Fibroblast of lung (primary cell): Measurements from ENCODE around the gene OTOGL. TPM values are rescaled to one million over a fixed set of nuclear protein-coding genes. Genes with fewer than 3 reads are reported as not detected.

ENCODE experiments used
- DNase-seq, 2 donors: peaks; one replicate each; pipeline versions ENCODE4 v3.0.0 to v3.0.0-alpha.2; 2010; ENCODE audit warnings: low read depth in 2 of 2
- H2AFZ ChIP-seq: 2 replicates; pipeline ENCODE4 v1.5.1; 2012; ENCODE audit warnings: low read length, control low read depth, inconsistent platforms
- H3K27ac ChIP-seq: 2 replicates; pipeline ENCODE4 v1.5.1; 2011; ENCODE audit warnings: low read length, control low read depth; ENCODE audit not compliant: insufficient read depth
- H3K27me3 ChIP-seq: 2 replicates; pipeline ENCODE4 v1.5.1; 2011; ENCODE audit warnings: mild to moderate bottlenecking, low read length; ENCODE audit not compliant: control insufficient read depth, insufficient read depth
- H3K36me3 ChIP-seq: 2 replicates; pipeline ENCODE4 v1.5.1; 2011; ENCODE audit warnings: low read length; ENCODE audit not compliant: control insufficient read depth, insufficient read depth
- H3K4me1 ChIP-seq: 2 replicates; pipeline ENCODE4 v1.5.1; 2011; ENCODE audit warnings: low read length; ENCODE audit not compliant: control insufficient read depth, insufficient read depth; ENCODE audit errors: extremely low read depth
- H3K4me2 ChIP-seq: 2 replicates; pipeline ENCODE4 v1.5.1; 2011; ENCODE audit warnings: low read length, control low read depth; ENCODE audit not compliant: insufficient read depth; ENCODE audit errors: extremely low read depth
- H3K4me3 ChIP-seq, 4 experiments: fragments of 200-600 bp in 1 of 4; sonication (generic) in 1 of 4; replicated peaks in 1 of 4; 2 replicates each; pipeline ENCODE4 v1.5.1; 2011 to 2016; ENCODE audit warnings: low read length in 4 of 4, low read depth in 3 of 4, mild to moderate bottlenecking in 3 of 4, control low read depth in 2 of 4, inconsistent platforms in 1 of 4, mixed read lengths in 1 of 4; ENCODE audit not compliant: insufficient read depth in 1 of 4; ENCODE audit errors: control extremely low read depth in 1 of 4
- H3K79me2 ChIP-seq: 2 replicates; pipeline ENCODE4 v1.5.1; 2012; ENCODE audit warnings: mild to moderate bottlenecking, low read length, inconsistent platforms; ENCODE audit not compliant: control insufficient read depth, insufficient read depth
- H3K9ac ChIP-seq: 2 replicates; pipeline ENCODE4 v1.5.1; 2011; ENCODE audit warnings: mild to moderate bottlenecking, low read length, control low read depth; ENCODE audit not compliant: insufficient read depth
- H3K9me3 ChIP-seq: 2 replicates; pipeline ENCODE4 v1.5.1; 2012; ENCODE audit warnings: low read depth, low read length; ENCODE audit not compliant: control insufficient read depth, insufficient read depth
- H4K20me1 ChIP-seq: 2 replicates; pipeline ENCODE4 v1.5.1; 2011; ENCODE audit warnings: low read length; ENCODE audit not compliant: control insufficient read depth, insufficient read depth; ENCODE audit errors: extremely low read depth
- CTCF ChIP-seq, 2 donors: IDR thresholded peaks in 1 of 2; conservative IDR thresholded peaks in 1 of 2; 1 replicate in 1 of 2; 2 replicates in 1 of 2; pipeline ENCODE4 v1.5.1; 2011 to 2012; ENCODE audit warnings: low read length in 2 of 2, control low read depth in 1 of 2, inconsistent platforms in 1 of 2, low read depth in 1 of 2, mild to moderate bottlenecking in 1 of 2
- EZH2 ChIP-seq: IDR thresholded peaks from 2 replicates; pipeline ENCODE4 v1.5.1; 2012; ENCODE audit warnings: low read length, control low read depth, mild to moderate bottlenecking; ENCODE audit errors: missing control alignments
- polyA plus RNA-seq, 2 donors: library from polyadenylated mRNA; depleted of rRNA in 1 of 2; stranded (reverse) in 1 of 2; unstranded in 1 of 2; fragments of >200 nt; gene quantifications; 2 replicates each; pipeline ENCODE4 v1.2.1, GENCODE V29; 2011 to 2012; ENCODE audit warnings: missing spikeins in 1 of 2
- total RNA-seq: library from RNA; depleted of rRNA; stranded (reverse); fragments of >200 nt; gene quantifications from 2 replicates; pipeline ENCODE4 v1.2.1, GENCODE V29; 2014

OTOGL gene
- total and polyA plus RNA-seq, 2 donors (not counting 1 experiment from before 2014, with no cell fraction given): 0.15 to 0.17 TPM

- Histone ChIP-seq H3K27ac (no peak overlapping the region), H4K20me1 (no peaks in the 10 kb centered on the region), H3K9ac (no peak overlapping the region), H3K4me2 (no peak overlapping the region), H3K27me3 (no peaks in the 10 kb centered on the region), H2AFZ (no peak overlapping the region), H3K9me3 (no peaks in the 10 kb centered on the region), H3K79me2 (no peaks in the 10 kb centered on the region), H3K36me3 (no peaks in the 10 kb centered on the region), H3K4me1 (no peaks in the 10 kb centered on the region), H3K4me3 (no peak overlapping the region)
- no peak for DNase-seq
- TF ChIP-seq CTCF (conservative IDR thresholded peaks at IDR 0.05 in 1 of 2, IDR thresholded peaks at IDR 0.05 in 1 of 2; ENCODE audit: low read depth in 1 of 2, low read length in 2 of 2) (no peak), EZH2 (no peak)
Observed at GRCh38 chr12:80291108-80291754, 191.9 kb downstream of the OTOGL start.

GRCh38 chr12:80293347-80293746 is 194.0 kb downstream of the OTOGL start:
- Histone ChIP-seq H3K9ac (no peak overlapping the region), H3K4me1 (no peaks in the 10 kb centered on the region), H3K27me3 (no peaks in the 10 kb centered on the region), H3K4me2 (no peak overlapping the region), H3K79me2 (no peaks in the 10 kb centered on the region), H4K20me1 (no peaks in the 10 kb centered on the region), H3K36me3 (no peaks in the 10 kb centered on the region), H2AFZ (no peak overlapping the region), H3K27ac (no peak overlapping the region), H3K4me3 (no peak overlapping the region), H3K9me3 (no peaks in the 10 kb centered on the region)
- no peak for DNase-seq
- no peak for TF ChIP-seq CTCF (conservative IDR thresholded peaks at IDR 0.05 in 1 of 2, IDR thresholded peaks at IDR 0.05 in 1 of 2; ENCODE audit: low read depth in 1 of 2, low read length in 2 of 2)
- no peak for TF ChIP-seq EZH2

- Histone ChIP-seq H3K4me1 (no peaks in the 10 kb centered on the region), H3K79me2 (no peaks in the 10 kb centered on the region), H3K4me3 (no peak overlapping the region), H3K9me3 (no peaks in the 10 kb centered on the region), H2AFZ (no peak overlapping the region), H4K20me1 (no peaks in the 10 kb centered on the region), H3K36me3 (no peaks in the 10 kb centered on the region), H3K27me3 (no peaks in the 10 kb centered on the region), H3K27ac (no peak overlapping the region), H3K9ac (no peak overlapping the region), H3K4me2 (no peak overlapping the region)
- no peak for DNase-seq
- TF ChIP-seq EZH2: no peak
Observed at GRCh38 chr12:80293759-80294158, 194.4 kb downstream of the OTOGL start.
